Measurements from ENCODE around the gene GAGE1. TPM values are rescaled to one million over a fixed set of nuclear protein-coding genes. Genes with fewer than 3 reads are reported as not detected.
"Not testable (repeated sequence)": the region's sequence is repeated elsewhere in the genome, so short reads cannot be mapped to it uniquely, and the experiment has no call there.

The GAGE1 gene, protein sequence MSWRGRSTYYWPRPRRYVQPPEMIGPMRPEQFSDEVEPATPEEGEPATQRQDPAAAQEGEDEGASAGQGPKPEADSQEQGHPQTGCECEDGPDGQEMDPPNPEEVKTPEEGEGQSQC
- total RNA-seq, result 10 to 100 TPM; 12.3 to 14.5 TPM
- 31.4 TPM for polyA plus RNA-seq (ENCODE audit: insufficient read depth, low read depth, low replicate concordance)
- long read RNA-seq, donor 1, partial matches to known transcripts, result 0 of 10 reads
- long read RNA-seq, donor 1, other reads (novel, unspliced or antisense), result 6 of 10 reads
- long read RNA-seq, donor 2, partial matches to known transcripts, result 0 of 2 reads
- long read RNA-seq, donor 2, other reads (novel, unspliced or antisense), result 0 of 2 reads

DNA sequence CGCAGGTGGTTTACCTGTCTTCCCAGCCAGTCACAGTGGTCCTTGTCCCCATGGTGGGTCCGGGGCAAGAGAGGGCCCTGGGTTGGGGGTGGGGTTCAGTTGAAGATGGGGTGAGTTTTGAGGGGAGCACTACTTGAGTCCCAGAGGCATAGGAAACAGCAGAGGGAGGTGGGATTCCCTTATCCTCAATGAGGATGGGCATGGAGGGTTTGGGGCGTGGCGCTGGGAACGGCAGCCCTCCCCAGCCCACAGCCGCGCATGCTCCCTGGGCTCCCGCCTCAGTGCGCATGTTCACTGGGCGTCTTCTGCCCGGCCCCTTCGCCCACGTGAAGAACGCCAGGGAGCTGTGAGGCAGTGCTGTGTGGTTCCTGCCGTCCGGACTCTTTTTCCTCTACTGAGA is at the start of gene GAGE1:
Gene GAGE1, plus strand, starts transcription at position 301 of the 400 bp plus-strand sequence. CDS start 1,155 bp downstream, outside the sequence.
- H3K27me3 ChIP-seq; DNase-seq; H3K4me1 ChIP-seq; H3K27ac ChIP-seq; H3K36me3 ChIP-seq (ENCODE audit: low read depth, missing control alignments); intact Hi-C loops (cut with DNase I; ENCODE audit: low total_unique reads); H3K9me3 ChIP-seq; H3K4me3 ChIP-seq: not testable (repeated sequence)
- WGBS, 2 donors, result no CpG with 5 or more reads among the region's 16 CpGs

DNA sequence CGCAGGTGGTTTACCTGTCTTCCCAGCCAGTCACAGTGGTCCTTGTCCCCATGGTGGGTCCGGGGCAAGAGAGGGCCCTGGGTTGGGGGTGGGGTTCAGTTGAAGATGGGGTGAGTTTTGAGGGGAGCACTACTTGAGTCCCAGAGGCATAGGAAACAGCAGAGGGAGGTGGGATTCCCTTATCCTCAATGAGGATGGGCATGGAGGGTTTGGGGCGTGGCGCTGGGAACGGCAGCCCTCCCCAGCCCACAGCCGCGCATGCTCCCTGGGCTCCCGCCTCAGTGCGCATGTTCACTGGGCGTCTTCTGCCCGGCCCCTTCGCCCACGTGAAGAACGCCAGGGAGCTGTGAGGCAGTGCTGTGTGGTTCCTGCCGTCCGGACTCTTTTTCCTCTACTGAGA is 47.8 kb upstream of the GAGE1 start, which contains the start of gene GAGE12E:
Gene GAGE12E, plus strand, starts transcription at position 301 of the 400 bp plus-strand sequence. CDS start 1,155 bp downstream, outside the sequence.
- intact Hi-C loops (cut with DNase I; ENCODE audit: low total_unique reads); H3K4me1 ChIP-seq; H3K27me3 ChIP-seq; H3K27ac ChIP-seq; H3K4me3 ChIP-seq; H3K9me3 ChIP-seq; H3K36me3 ChIP-seq (ENCODE audit: low read depth, missing control alignments); DNase-seq: not testable (repeated sequence)
- WGBS, 2 donors, result no CpG with 5 or more reads among the region's 16 CpGs

DNA sequence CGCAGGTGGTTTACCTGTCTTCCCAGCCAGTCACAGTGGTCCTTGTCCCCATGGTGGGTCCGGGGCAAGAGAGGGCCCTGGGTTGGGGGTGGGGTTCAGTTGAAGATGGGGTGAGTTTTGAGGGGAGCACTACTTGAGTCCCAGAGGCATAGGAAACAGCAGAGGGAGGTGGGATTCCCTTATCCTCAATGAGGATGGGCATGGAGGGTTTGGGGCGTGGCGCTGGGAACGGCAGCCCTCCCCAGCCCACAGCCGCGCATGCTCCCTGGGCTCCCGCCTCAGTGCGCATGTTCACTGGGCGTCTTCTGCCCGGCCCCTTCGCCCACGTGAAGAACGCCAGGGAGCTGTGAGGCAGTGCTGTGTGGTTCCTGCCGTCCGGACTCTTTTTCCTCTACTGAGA is 38.3 kb upstream of the GAGE1 start, which contains the start of gene GAGE12F:
Gene GAGE12F, plus strand, starts transcription at position 301 of the 400 bp plus-strand sequence. CDS start 1,155 bp downstream, outside the sequence.
- H3K4me1 ChIP-seq; H3K27me3 ChIP-seq; H3K27ac ChIP-seq; H3K9me3 ChIP-seq; DNase-seq; intact Hi-C loops (cut with DNase I; ENCODE audit: low total_unique reads); H3K36me3 ChIP-seq (ENCODE audit: low read depth, missing control alignments); H3K4me3 ChIP-seq: not testable (repeated sequence)
- WGBS, 2 donors, result no CpG with 5 or more reads among the region's 16 CpGs

DNA sequence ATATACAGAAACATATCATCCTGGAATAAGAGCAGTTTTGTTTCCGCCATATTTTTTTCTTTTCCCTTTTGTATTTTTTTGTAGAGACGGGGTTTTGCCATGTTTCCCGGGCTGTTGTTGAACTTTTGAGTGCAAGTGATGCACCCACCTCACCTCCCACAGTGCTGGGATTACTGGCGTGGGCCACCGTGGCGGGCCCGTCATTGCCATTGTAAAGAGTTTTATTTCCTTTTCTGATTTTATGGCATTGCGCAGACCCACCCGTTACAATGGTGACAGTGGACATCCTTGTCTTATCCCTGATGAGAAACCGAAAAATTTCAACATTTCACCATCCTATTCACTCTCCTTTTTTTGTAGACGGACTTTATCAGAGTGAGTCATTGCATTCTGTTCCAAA is 30.1 kb upstream of the GAGE1 start:
- H3K9me3 ChIP-seq; H3K27me3 ChIP-seq; DNase-seq; H3K4me3 ChIP-seq; intact Hi-C loops (cut with DNase I; ENCODE audit: low total_unique reads); H3K36me3 ChIP-seq (ENCODE audit: low read depth, missing control alignments); H3K4me1 ChIP-seq; H3K27ac ChIP-seq: not testable (repeated sequence)
- WGBS, 2 donors, result no CpG with 5 or more reads among the region's 11 CpGs

DNA sequence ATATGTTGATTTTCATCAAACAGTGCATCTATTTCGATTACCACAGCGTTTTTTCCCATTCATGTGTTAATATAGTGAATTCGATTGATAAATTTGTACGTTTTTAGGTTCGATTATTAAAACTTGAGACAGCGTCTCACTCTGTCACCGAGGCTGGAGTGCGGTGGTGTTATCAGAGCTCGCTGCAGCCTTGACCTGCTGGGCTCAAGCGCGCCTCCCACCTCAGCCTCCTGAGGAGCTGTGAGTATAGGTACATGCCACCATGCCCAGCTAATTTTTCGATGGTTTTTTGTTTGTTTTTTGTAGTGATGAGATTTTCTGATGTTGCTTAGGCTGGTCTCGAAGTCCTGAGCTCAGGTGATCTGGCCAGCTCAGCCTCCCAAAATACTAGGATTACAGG is 29.7 kb upstream of the GAGE1 start:
- H3K9me3 ChIP-seq; H3K36me3 ChIP-seq (ENCODE audit: low read depth, missing control alignments); intact Hi-C loops (cut with DNase I; ENCODE audit: low total_unique reads); H3K4me3 ChIP-seq; DNase-seq; H3K27me3 ChIP-seq; H3K4me1 ChIP-seq; H3K27ac ChIP-seq: not testable (repeated sequence)
- WGBS, 2 donors, result 85% methylated on average over 9 of the region's 13 CpGs; no CpG with 5 or more reads in 1 of the 2 donors

DNA sequence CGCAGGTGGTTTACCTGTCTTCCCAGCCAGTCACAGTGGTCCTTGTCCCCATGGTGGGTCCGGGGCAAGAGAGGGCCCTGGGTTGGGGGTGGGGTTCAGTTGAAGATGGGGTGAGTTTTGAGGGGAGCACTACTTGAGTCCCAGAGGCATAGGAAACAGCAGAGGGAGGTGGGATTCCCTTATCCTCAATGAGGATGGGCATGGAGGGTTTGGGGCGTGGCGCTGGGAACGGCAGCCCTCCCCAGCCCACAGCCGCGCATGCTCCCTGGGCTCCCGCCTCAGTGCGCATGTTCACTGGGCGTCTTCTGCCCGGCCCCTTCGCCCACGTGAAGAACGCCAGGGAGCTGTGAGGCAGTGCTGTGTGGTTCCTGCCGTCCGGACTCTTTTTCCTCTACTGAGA is 28.7 kb upstream of the GAGE1 start, which contains the start of gene GAGE12G:
Gene GAGE12G, plus strand, starts transcription at position 301 of the 400 bp plus-strand sequence. CDS start 1,155 bp downstream, outside the sequence.
- H3K9me3 ChIP-seq; intact Hi-C loops (cut with DNase I; ENCODE audit: low total_unique reads); H3K36me3 ChIP-seq (ENCODE audit: low read depth, missing control alignments); H3K27me3 ChIP-seq; H3K4me1 ChIP-seq; H3K27ac ChIP-seq; DNase-seq; H3K4me3 ChIP-seq: not testable (repeated sequence)
- WGBS, 2 donors, result no CpG with 5 or more reads among the region's 16 CpGs

DNA sequence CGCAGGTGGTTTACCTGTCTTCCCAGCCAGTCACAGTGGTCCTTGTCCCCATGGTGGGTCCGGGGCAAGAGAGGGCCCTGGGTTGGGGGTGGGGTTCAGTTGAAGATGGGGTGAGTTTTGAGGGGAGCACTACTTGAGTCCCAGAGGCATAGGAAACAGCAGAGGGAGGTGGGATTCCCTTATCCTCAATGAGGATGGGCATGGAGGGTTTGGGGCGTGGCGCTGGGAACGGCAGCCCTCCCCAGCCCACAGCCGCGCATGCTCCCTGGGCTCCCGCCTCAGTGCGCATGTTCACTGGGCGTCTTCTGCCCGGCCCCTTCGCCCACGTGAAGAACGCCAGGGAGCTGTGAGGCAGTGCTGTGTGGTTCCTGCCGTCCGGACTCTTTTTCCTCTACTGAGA is 19.2 kb upstream of the GAGE1 start, which contains the start of gene GAGE12H:
Gene GAGE12H, plus strand, starts transcription at position 301 of the 400 bp plus-strand sequence. CDS start 1,155 bp downstream, outside the sequence.
- WGBS, 2 donors, result no CpG with 5 or more reads among the region's 16 CpGs
- H3K27me3 ChIP-seq; intact Hi-C loops (cut with DNase I; ENCODE audit: low total_unique reads); H3K9me3 ChIP-seq; H3K4me1 ChIP-seq; H3K4me3 ChIP-seq; H3K36me3 ChIP-seq (ENCODE audit: low read depth, missing control alignments); H3K27ac ChIP-seq; DNase-seq: not testable (repeated sequence)

DNA sequence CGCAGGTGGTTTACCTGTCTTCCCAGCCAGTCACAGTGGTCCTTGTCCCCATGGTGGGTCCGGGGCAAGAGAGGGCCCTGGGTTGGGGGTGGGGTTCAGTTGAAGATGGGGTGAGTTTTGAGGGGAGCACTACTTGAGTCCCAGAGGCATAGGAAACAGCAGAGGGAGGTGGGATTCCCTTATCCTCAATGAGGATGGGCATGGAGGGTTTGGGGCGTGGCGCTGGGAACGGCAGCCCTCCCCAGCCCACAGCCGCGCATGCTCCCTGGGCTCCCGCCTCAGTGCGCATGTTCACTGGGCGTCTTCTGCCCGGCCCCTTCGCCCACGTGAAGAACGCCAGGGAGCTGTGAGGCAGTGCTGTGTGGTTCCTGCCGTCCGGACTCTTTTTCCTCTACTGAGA is 9.6 kb upstream of the GAGE1 start, which contains the start of gene GAGE2A:
Gene GAGE2A, plus strand, starts transcription at position 301 of the 400 bp plus-strand sequence. CDS start 1,155 bp downstream, outside the sequence.
- intact Hi-C loops (cut with DNase I; ENCODE audit: low total_unique reads), result not testable (repeated sequence)
- WGBS, 2 donors, result no CpG with 5 or more reads among the region's 16 CpGs

DNA sequence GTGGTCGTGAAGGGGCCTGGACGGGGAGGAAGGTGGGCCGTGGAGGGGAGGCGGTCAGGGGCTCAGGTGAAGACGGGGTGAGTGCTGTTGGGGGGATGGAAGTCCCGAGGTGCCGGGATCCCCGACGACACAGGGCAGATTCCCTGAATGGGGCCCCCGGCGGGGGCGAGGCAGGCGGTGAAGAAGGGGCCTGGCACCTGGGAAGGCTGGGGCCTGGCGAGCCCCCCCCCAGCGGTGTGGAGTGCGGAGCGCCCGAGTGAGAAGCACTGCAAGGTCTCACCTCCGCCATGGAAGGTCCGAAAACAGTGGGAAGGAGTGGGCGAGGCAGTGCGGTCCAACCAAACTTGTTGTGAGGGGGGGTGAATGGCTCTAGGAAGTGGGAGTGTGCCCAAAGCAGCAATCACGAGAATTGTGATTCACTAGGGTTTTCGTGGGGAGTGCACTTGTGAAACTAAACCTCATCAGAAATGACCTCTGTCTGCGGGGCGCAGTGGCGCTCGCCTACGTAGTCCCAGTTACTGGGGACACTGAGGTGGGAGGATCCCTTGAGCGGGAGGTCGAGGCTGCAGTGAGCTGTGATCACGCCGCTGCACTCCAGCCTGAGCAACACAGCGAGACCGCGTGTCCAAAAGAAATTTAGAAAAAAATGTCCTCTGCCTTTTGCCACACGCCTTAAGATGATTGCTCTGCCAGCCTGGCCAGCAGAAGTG is 8.9 kb upstream of the GAGE1 start:
- DNase-seq, result peak; percentile 23
- intact Hi-C loops (cut with DNase I; ENCODE audit: low total_unique reads); H3K9me3 ChIP-seq; H3K27me3 ChIP-seq; H3K27ac ChIP-seq; H3K4me1 ChIP-seq; H3K36me3 ChIP-seq (ENCODE audit: low read depth, missing control alignments); H3K4me3 ChIP-seq: not testable (repeated sequence)
- 70 to 79% methylated on average over 12 to 30 of the region's 37 CpGs for WGBS, 2 donors

More for the DNA sequence above, 9.6 kb upstream of the GAGE1 start, which contains the start of gene GAGE2A:
- not testable (repeated sequence) for H3K36me3 ChIP-seq (ENCODE audit: low read depth, missing control alignments); H3K27me3 ChIP-seq; DNase-seq; H3K4me3 ChIP-seq; H3K4me1 ChIP-seq; H3K27ac ChIP-seq; H3K9me3 ChIP-seq

DNA sequence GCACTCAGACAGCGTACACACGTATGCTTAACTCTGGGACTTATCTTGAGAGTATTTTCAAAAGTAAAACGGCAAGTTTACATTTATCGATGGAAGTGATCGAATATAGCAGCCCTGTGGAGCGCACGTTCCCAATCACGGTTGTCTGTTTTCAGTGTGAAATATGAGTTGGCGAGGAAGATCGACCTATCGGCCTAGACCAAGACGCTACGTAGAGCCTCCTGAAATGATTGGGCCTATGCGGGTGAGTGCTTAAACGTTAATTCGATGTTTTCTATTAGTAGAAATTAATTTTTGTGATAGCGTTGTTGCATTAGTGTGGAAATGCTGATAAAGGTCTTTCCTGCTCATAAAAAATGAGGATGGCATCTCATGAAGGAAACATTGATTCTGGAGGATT is 8.3 kb upstream of the GAGE1 start:
- H3K27me3 ChIP-seq; H3K36me3 ChIP-seq (ENCODE audit: low read depth, missing control alignments); H3K4me1 ChIP-seq; H3K9me3 ChIP-seq; H3K27ac ChIP-seq; H3K4me3 ChIP-seq; DNase-seq; intact Hi-C loops (cut with DNase I; ENCODE audit: low total_unique reads): not testable (repeated sequence)
- 66 to 67% methylated on average over 14 to 15 of the region's 17 CpGs for WGBS, 2 donors
